HUES64 (cell line): ENCODE data around the gene BLOC1S6.

Source experiments
- H3K27ac ChIP-seq: 2 replicates; pipeline ENCODE4 v1.7.0; 2013; ENCODE audit warnings: low read depth, low read length, inconsistent platforms
- H3K27me3 ChIP-seq: 2 replicates; pipeline ENCODE4 v1.6.1; 2013; ENCODE audit warnings: mild to moderate bottlenecking, low read length; ENCODE audit not compliant: insufficient read depth
- H3K36me3 ChIP-seq: 2 replicates; pipeline ENCODE4 v1.6.1; 2013; ENCODE audit warnings: mild to moderate bottlenecking, low read length; ENCODE audit not compliant: insufficient read depth
- H3K4me1 ChIP-seq: 2 replicates; pipeline ENCODE4 v1.6.1; 2013; ENCODE audit warnings: mild to moderate bottlenecking, low read length, moderate library complexity; ENCODE audit not compliant: insufficient read depth
- H3K4me3 ChIP-seq: 2 replicates; pipeline ENCODE4 v1.5.1; 2013; ENCODE audit warnings: mild to moderate bottlenecking, low read length, moderate library complexity
- H3K9ac ChIP-seq: 2 replicates; pipeline ENCODE4 v1.6.1; 2013; ENCODE audit warnings: mild to moderate bottlenecking, low read depth, low read length
- H3K9me3 ChIP-seq: 2 replicates; pipeline ENCODE4 v1.6.1; 2013; ENCODE audit warnings: low read depth, low read length; ENCODE audit not compliant: insufficient read depth
- WGBS: fragments of 150-250, 120-280 bp; methylation state at CpG from one replicate; pipeline ENCODE4 v1.1.7; 2013; ENCODE audit warnings: missing lambda C conversion rate; 5-methylcytosine and 5-hydroxymethylcytosine counted together

BLOC1S6 gene

DNA sequence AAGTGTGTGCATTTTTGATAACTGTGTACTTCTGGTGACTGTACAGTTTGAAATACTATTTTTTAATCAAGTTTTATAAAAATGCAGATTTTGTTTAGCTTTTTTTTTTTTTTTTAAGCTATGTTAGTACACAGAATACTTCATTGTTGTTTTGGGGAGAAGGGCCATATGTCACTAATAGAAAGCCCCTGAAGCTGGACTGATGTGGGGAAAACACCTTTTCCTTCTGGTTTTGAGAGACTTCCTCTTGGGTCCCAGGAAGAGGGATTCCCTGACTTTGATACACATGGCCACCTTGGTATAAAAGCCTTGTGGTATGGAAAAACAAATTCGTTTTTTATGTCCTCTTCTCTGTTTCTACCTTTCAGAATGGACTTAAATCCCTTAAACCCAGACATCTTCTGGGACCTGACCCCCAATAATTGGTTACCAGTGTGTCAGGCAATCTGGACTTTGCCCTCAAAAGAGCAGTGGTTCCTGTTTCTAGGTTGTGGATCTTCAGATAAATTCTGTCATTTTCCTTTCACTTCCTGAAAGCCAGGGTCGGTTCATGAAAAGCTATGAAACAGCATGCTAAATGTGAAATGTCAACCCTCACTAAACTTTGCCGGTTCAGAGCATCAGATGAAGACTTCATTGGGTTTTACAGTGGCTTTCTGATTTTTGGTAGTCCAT is 31.1 kb upstream of the BLOC1S6 start:
- Histone ChIP-seq H3K27me3 (peaks cover 29% of the 10 kb centered on the region), H3K36me3 (no peaks in the 10 kb centered on the region), H3K4me1 (no peaks in the 10 kb centered on the region), H3K27ac (no peak overlapping the region), H3K9ac (no peak overlapping the region), H3K9me3 (no peaks in the 10 kb centered on the region), H3K4me3 (no peak overlapping the region)
- 72% methylated on average over 3 of the region's 3 CpGs for WGBS

GRCh38 chr15:45572617-45573016 is 14.6 kb upstream of the BLOC1S6 start:
- H3K27me3 ChIP-seq = peaks cover 13% of the 10 kb centered on the region
- 0 out of 2 replicates have a peak, but pooled peaks cover 8% of the 10 kb centered on the region for H3K9me3 ChIP-seq
- no peak overlapping the region for H3K9ac ChIP-seq
- H3K4me3 ChIP-seq = no peak overlapping the region
- H3K36me3 ChIP-seq = no peaks in the 10 kb centered on the region
- 92% methylated on average over 3 of the region's 3 CpGs for WGBS
- no peaks in the 10 kb centered on the region for H3K4me1 ChIP-seq
- H3K27ac ChIP-seq = no peak overlapping the region

GRCh38 chr15:45573961-45574629 is 13.1 kb upstream of the BLOC1S6 start:
- Histone ChIP-seq H3K4me3 (no peak overlapping the region), H3K4me1 (no peaks in the 10 kb centered on the region), H3K27me3 (peaks cover 13% of the 10 kb centered on the region), H3K9me3 (0 out of 2 replicates have a peak, but pooled peaks cover 8% of the 10 kb centered on the region), H3K9ac (no peak overlapping the region), H3K36me3 (no peaks in the 10 kb centered on the region), H3K27ac (no peak overlapping the region)
- WGBS = 71% methylated on average over 7 of the region's 7 CpGs

- Histone ChIP-seq H3K9me3 (no peaks in the 10 kb centered on the region), H3K4me3 (no peak overlapping the region), H3K27me3 (peaks cover 2% of the 10 kb centered on the region; the same call in 1 of the 2 replicates), H3K4me1 (peaks cover 7% of the 10 kb centered on the region; the same call in 1 of the 2 replicates), H3K9ac (no peak overlapping the region), H3K27ac (no peak overlapping the region), H3K36me3 (no peaks in the 10 kb centered on the region)
- WGBS = 90% methylated on average over 2 of the region's 2 CpGs
Observed at GRCh38 chr15:45581919-45582318, 5.3 kb upstream of the BLOC1S6 start.

- no peaks in the 10 kb centered on the region for H3K36me3 ChIP-seq
- no peak overlapping the region for H3K27ac ChIP-seq
- 95% methylated on average over 10 of the region's 11 CpGs for WGBS
- H3K4me1 ChIP-seq = peaks cover 13% of the 10 kb centered on the region
- no peak overlapping the region for H3K4me3 ChIP-seq
- H3K9ac ChIP-seq = no peak overlapping the region
- peaks cover 2% of the 10 kb centered on the region; the same call in 1 of the 2 replicates for H3K27me3 ChIP-seq
- H3K9me3 ChIP-seq = no peaks in the 10 kb centered on the region
Observed at GRCh38 chr15:45583731-45584639, 3.2 kb upstream of the BLOC1S6 start.

- Histone ChIP-seq H3K27me3 (peaks cover 2% of the 10 kb centered on the region; the same call in 1 of the 2 replicates), H3K4me1 (peaks cover 13% of the 10 kb centered on the region), H3K9me3 (no peaks in the 10 kb centered on the region), H3K9ac (no peak overlapping the region; the same call in 1 of the 2 replicates), H3K4me3 (no peak overlapping the region; the same call in 1 of the 2 replicates), H3K27ac (0 out of 2 replicates have a peak overlapping the region, but pooled peaks have one; percentile 16), H3K36me3 (no peaks in the 10 kb centered on the region)
- 77% methylated on average over 5 of the region's 7 CpGs for WGBS
Observed at GRCh38 chr15:45585069-45585791, 1.9 kb upstream of the BLOC1S6 start.

- H3K36me3 ChIP-seq = no peaks in the 10 kb centered on the region
- peak overlapping the region; percentile 95 for H3K9ac ChIP-seq
- WGBS = 81% methylated on average over 3 of the region's 3 CpGs
- H3K27me3 ChIP-seq = peaks cover under 1% of the 10 kb centered on the region; the same call in 1 of the 2 replicates
- H3K9me3 ChIP-seq = no peaks in the 10 kb centered on the region
- peak overlapping the region; percentile 75 for H3K4me3 ChIP-seq
- H3K4me1 ChIP-seq = peaks cover 13% of the 10 kb centered on the region
- H3K27ac ChIP-seq = peak overlapping the region; percentile 91; the same call in 1 of the 2 replicates
Observed at GRCh38 chr15:45586125-45586524, 1.1 kb upstream of the BLOC1S6 start.

- H3K36me3 ChIP-seq = no peaks in the 10 kb centered on the region
- H3K27ac ChIP-seq = peak overlapping the region; percentile 91
- peak overlapping the region; percentile 75 for H3K4me3 ChIP-seq
- H3K27me3 ChIP-seq = no peaks in the 10 kb centered on the region
- no peaks in the 10 kb centered on the region for H3K9me3 ChIP-seq
- peak overlapping the region; percentile 95 for H3K9ac ChIP-seq
- 3% methylated on average over 14 of the region's 14 CpGs for WGBS
- peaks cover 13% of the 10 kb centered on the region for H3K4me1 ChIP-seq
Observed at GRCh38 chr15:45586601-45587094, 531 bp upstream of the BLOC1S6 start.

DNA sequence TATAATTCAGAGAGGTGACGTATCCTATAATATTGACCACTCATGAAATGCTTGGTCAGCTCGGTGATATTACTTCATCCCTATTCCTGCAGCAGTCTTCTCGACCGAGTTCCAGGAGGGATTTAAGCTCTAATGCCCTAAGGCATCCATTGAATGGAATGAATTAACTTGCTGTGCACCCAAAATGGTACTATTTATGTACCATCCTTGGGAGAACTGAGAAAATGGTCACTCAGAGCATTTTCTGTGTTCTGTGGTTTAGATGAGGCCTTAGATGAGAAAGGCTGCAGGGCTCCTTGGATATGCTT is 638 bp downstream of the BLOC1S6 start:
- peak overlapping the region; percentile 91; the same call in 1 of the 2 replicates for H3K27ac ChIP-seq
- H3K9me3 ChIP-seq = no peaks in the 10 kb centered on the region
- peaks cover 13% of the 10 kb centered on the region for H3K4me1 ChIP-seq
- H3K9ac ChIP-seq = peak overlapping the region; percentile 95
- H3K4me3 ChIP-seq = peak overlapping the region; percentile 75
- 3% methylated on average over 4 of the region's 4 CpGs for WGBS
- no peaks in the 10 kb centered on the region for H3K27me3 ChIP-seq
- H3K36me3 ChIP-seq = peaks cover 9% of the 10 kb centered on the region; the same call in 1 of the 2 replicates

DNA sequence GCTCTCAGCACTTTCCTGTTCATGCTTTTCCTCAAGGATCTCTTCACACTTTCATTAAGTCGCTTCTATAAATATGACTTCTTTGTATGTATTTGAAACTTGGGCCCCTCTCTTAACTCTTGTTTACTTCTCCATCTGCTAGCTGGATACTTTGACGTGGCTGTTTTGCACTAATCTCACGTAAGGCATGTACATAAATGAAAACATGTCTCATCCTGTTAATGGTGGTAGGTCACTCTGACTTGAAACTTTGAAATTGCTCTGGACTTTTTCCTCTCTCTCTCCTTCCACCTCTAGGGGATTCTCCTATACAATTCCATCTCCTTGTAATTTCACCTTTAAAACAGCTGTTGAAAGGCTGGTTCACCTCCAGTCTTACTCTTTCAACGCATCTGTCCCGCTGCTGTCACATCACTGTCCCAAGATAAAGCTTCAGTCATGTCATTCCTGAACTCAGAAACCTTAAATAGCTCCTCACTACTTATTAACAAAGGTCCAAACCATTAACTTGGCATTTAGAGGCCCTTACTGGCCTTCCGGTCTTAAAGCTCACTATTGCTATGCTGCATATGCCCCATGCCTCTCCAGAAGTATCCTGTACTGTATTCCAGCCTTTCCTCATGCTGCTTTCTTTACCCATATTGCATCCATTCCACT is 1.2 kb downstream of the BLOC1S6 start:
- H3K4me1 ChIP-seq = peaks cover 13% of the 10 kb centered on the region
- H3K36me3 ChIP-seq = peaks cover 12% of the 10 kb centered on the region; the same call in 1 of the 2 replicates
- no peaks in the 10 kb centered on the region for H3K27me3 ChIP-seq
- peak overlapping the region; percentile 75 for H3K4me3 ChIP-seq
- peak overlapping the region; percentile 95 for H3K9ac ChIP-seq
- 67% methylated on average over 6 of the region's 6 CpGs for WGBS
- H3K9me3 ChIP-seq = no peaks in the 10 kb centered on the region
- no peak overlapping the region for H3K27ac ChIP-seq
